Fibroblast of lung (primary cell): ENCODE measurements around the gene PBX1. TPM values are rescaled to one million over a fixed set of nuclear protein-coding genes. Genes with fewer than 3 reads are reported as not detected.

Source experiments
- DNase-seq, 2 donors: peaks; one replicate each; pipeline versions ENCODE4 v3.0.0 to v3.0.0-alpha.2; 2010; ENCODE audit warnings: low read depth in 2 of 2
- H2AFZ ChIP-seq: 2 replicates; pipeline ENCODE4 v1.5.1; 2012; ENCODE audit warnings: low read length, control low read depth, inconsistent platforms
- H3K27ac ChIP-seq: 2 replicates; pipeline ENCODE4 v1.5.1; 2011; ENCODE audit warnings: low read length, control low read depth; ENCODE audit not compliant: insufficient read depth
- H3K27me3 ChIP-seq: 2 replicates; pipeline ENCODE4 v1.5.1; 2011; ENCODE audit warnings: mild to moderate bottlenecking, low read length; ENCODE audit not compliant: control insufficient read depth, insufficient read depth
- H3K36me3 ChIP-seq: 2 replicates; pipeline ENCODE4 v1.5.1; 2011; ENCODE audit warnings: low read length; ENCODE audit not compliant: control insufficient read depth, insufficient read depth
- H3K4me1 ChIP-seq: 2 replicates; pipeline ENCODE4 v1.5.1; 2011; ENCODE audit warnings: low read length; ENCODE audit not compliant: control insufficient read depth, insufficient read depth; ENCODE audit errors: extremely low read depth
- H3K4me2 ChIP-seq: 2 replicates; pipeline ENCODE4 v1.5.1; 2011; ENCODE audit warnings: low read length, control low read depth; ENCODE audit not compliant: insufficient read depth; ENCODE audit errors: extremely low read depth
- H3K4me3 ChIP-seq, 4 experiments: fragments of 200-600 bp in 1 of 4; sonication (generic) in 1 of 4; replicated peaks in 1 of 4; 2 replicates each; pipeline ENCODE4 v1.5.1; 2011 to 2016; ENCODE audit warnings: low read length in 4 of 4, low read depth in 3 of 4, mild to moderate bottlenecking in 3 of 4, control low read depth in 2 of 4, inconsistent platforms in 1 of 4, mixed read lengths in 1 of 4; ENCODE audit not compliant: insufficient read depth in 1 of 4; ENCODE audit errors: control extremely low read depth in 1 of 4
- H3K79me2 ChIP-seq: 2 replicates; pipeline ENCODE4 v1.5.1; 2012; ENCODE audit warnings: mild to moderate bottlenecking, low read length, inconsistent platforms; ENCODE audit not compliant: control insufficient read depth, insufficient read depth
- H3K9ac ChIP-seq: 2 replicates; pipeline ENCODE4 v1.5.1; 2011; ENCODE audit warnings: mild to moderate bottlenecking, low read length, control low read depth; ENCODE audit not compliant: insufficient read depth
- H3K9me3 ChIP-seq: 2 replicates; pipeline ENCODE4 v1.5.1; 2012; ENCODE audit warnings: low read depth, low read length; ENCODE audit not compliant: control insufficient read depth, insufficient read depth
- H4K20me1 ChIP-seq: 2 replicates; pipeline ENCODE4 v1.5.1; 2011; ENCODE audit warnings: low read length; ENCODE audit not compliant: control insufficient read depth, insufficient read depth; ENCODE audit errors: extremely low read depth
- CTCF ChIP-seq, 2 donors: IDR thresholded peaks in 1 of 2; conservative IDR thresholded peaks in 1 of 2; 1 replicate in 1 of 2; 2 replicates in 1 of 2; pipeline ENCODE4 v1.5.1; 2011 to 2012; ENCODE audit warnings: low read length in 2 of 2, control low read depth in 1 of 2, inconsistent platforms in 1 of 2, low read depth in 1 of 2, mild to moderate bottlenecking in 1 of 2
- EZH2 ChIP-seq: IDR thresholded peaks from 2 replicates; pipeline ENCODE4 v1.5.1; 2012; ENCODE audit warnings: low read length, control low read depth, mild to moderate bottlenecking; ENCODE audit errors: missing control alignments
- polyA plus RNA-seq, 2 donors: library from polyadenylated mRNA; depleted of rRNA in 1 of 2; stranded (reverse) in 1 of 2; unstranded in 1 of 2; fragments of >200 nt; gene quantifications; 2 replicates each; pipeline ENCODE4 v1.2.1, GENCODE V29; 2011 to 2012; ENCODE audit warnings: missing spikeins in 1 of 2
- total RNA-seq: library from RNA; depleted of rRNA; stranded (reverse); fragments of >200 nt; gene quantifications from 2 replicates; pipeline ENCODE4 v1.2.1, GENCODE V29; 2014

The PBX1 gene
- total and polyA plus RNA-seq, 2 donors (not counting 1 experiment from before 2014, with no cell fraction given), result 43.1 to 46.7 TPM

GRCh38 chr1:164592634-164593033 is 33.6 kb downstream of the PBX1 start:
- no peaks in the 10 kb centered on the region for H3K79me2 ChIP-seq
- no peak overlapping the region for H3K4me3 ChIP-seq
- no peak for DNase-seq
- peaks cover 6% of the 10 kb centered on the region for H3K4me1 ChIP-seq
- H3K27me3 ChIP-seq, result no peaks in the 10 kb centered on the region
- H3K4me2 ChIP-seq, result no peak overlapping the region
- H3K9me3 ChIP-seq, result no peaks in the 10 kb centered on the region
- H3K36me3 ChIP-seq, result no peaks in the 10 kb centered on the region
- H3K9ac ChIP-seq, result no peak overlapping the region
- H3K27ac ChIP-seq, result no peak overlapping the region
- H4K20me1 ChIP-seq, result no peaks in the 10 kb centered on the region
- TF ChIP-seq EZH2 (no peak), CTCF (conservative IDR thresholded peaks at IDR 0.05 in 1 of 2, IDR thresholded peaks at IDR 0.05 in 1 of 2; ENCODE audit: low read depth in 1 of 2, low read length in 2 of 2) (no peak)
- no peak overlapping the region for H2AFZ ChIP-seq

DNA sequence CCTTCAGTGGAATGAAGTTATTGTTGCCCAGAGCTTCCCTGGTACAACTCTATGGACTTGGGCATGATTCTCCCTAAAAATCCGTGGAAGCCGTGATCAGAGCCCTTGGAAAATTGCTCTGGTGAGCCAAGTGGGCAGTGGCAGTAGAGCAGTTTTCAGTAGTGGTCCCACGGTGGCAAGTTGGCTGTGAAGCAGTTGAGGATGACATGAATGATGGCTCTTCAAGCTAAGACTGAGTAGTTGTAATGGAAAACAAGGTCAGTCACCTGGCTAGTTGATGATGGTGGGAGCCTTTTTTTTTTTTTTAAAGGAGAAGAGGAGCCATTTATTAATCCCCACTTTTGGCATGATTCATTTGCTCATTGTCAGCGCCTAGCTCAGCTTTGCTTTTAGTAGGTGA is 36.2 kb downstream of the PBX1 start:
- H2AFZ ChIP-seq, result no peak overlapping the region
- DNase-seq, result no peak
- TF ChIP-seq CTCF (conservative IDR thresholded peaks at IDR 0.05 in 1 of 2, IDR thresholded peaks at IDR 0.05 in 1 of 2; ENCODE audit: low read depth in 1 of 2, low read length in 2 of 2) (no peak), EZH2 (no peak)
- H3K4me1 ChIP-seq, result peaks cover 2% of the 10 kb centered on the region
- no peaks in the 10 kb centered on the region for H4K20me1 ChIP-seq
- H3K9ac ChIP-seq, result no peak overlapping the region
- no peaks in the 10 kb centered on the region for H3K79me2 ChIP-seq
- no peak overlapping the region for H3K4me2 ChIP-seq
- no peak overlapping the region for H3K4me3 ChIP-seq
- H3K27me3 ChIP-seq, result no peaks in the 10 kb centered on the region
- H3K36me3 ChIP-seq, result no peaks in the 10 kb centered on the region
- no peak overlapping the region for H3K27ac ChIP-seq
- H3K9me3 ChIP-seq, result no peaks in the 10 kb centered on the region

- H3K9ac ChIP-seq, result no peak overlapping the region
Measured at GRCh38 chr1:164596172-164596571, 37.2 kb downstream of the PBX1 start.

More at GRCh38 chr1:164596172-164596571, 37.2 kb downstream of the PBX1 start:
- Histone ChIP-seq H3K4me1 (peaks cover 2% of the 10 kb centered on the region), H4K20me1 (no peaks in the 10 kb centered on the region), H3K79me2 (no peaks in the 10 kb centered on the region), H3K4me3 (no peak overlapping the region), H3K9me3 (no peaks in the 10 kb centered on the region), H2AFZ (no peak overlapping the region), H3K4me2 (no peak overlapping the region), H3K36me3 (no peaks in the 10 kb centered on the region), H3K27me3 (no peaks in the 10 kb centered on the region), H3K27ac (no peak overlapping the region)
- TF ChIP-seq EZH2, result no peak
- TF ChIP-seq CTCF (conservative IDR thresholded peaks at IDR 0.05 in 1 of 2, IDR thresholded peaks at IDR 0.05 in 1 of 2; ENCODE audit: low read depth in 1 of 2, low read length in 2 of 2), result no peak
- DNase-seq, result no peak
